Natural killer cell (primary cell): ENCODE data around the gene FAT2. TPM values are rescaled to one million over a fixed set of nuclear protein-coding genes. Genes with fewer than 3 reads are reported as not detected.

Experiments
- ATAC-seq, 3 donors: fragments of 150-1000 bp in 2 of 3; fragments of 200-7000 bp in 1 of 3; cut with Tn5 transposase; 1 replicate in 1 of 3; 2 replicates in 2 of 3; pipeline ENCODE4 v1.10.0; 2021; ENCODE audit warnings: mild to moderate bottlenecking in 2 of 3, moderate library complexity in 2 of 3
- DNase-seq, 2 donors: peaks; one replicate each; pipeline versions ENCODE4 v3.0.0 to v3.0.0-alpha.2; 2013 to 2021; ENCODE audit warnings: mixed read lengths in 1 of 2
- H3K27ac ChIP-seq: one replicate; pipeline ENCODE4 v1.5.1; 2013; ENCODE audit warnings: mild to moderate bottlenecking, low read length
- H3K27me3 ChIP-seq: one replicate; pipeline ENCODE4 v1.6.1; 2013; ENCODE audit warnings: low read length; ENCODE audit not compliant: control insufficient read depth, insufficient read depth
- H3K36me3 ChIP-seq: one replicate; pipeline ENCODE4 v1.6.1; 2013; ENCODE audit warnings: low read length; ENCODE audit not compliant: control insufficient read depth, insufficient read depth
- H3K4me1 ChIP-seq: one replicate; pipeline ENCODE4 v1.6.1; 2013; ENCODE audit warnings: low read length; ENCODE audit not compliant: control insufficient read depth, insufficient read depth
- H3K4me3 ChIP-seq: one replicate; pipeline ENCODE4 v1.5.1; 2013; ENCODE audit warnings: low read length
- H3K9me3 ChIP-seq: one replicate; pipeline ENCODE4 v1.6.1; 2013; ENCODE audit warnings: low read length; ENCODE audit not compliant: control insufficient read depth, insufficient read depth
- H3K27ac Mint-ChIP-seq, 2 donors: one replicate each; pipeline ENCODE4 v1.8.0; 2022; ENCODE audit warnings: mild to moderate bottlenecking in 2 of 2, mixed read lengths in 2 of 2, moderate library complexity in 1 of 2
- H3K27me3 Mint-ChIP-seq, 2 donors: one replicate each; pipeline ENCODE4 v1.8.0; 2022; ENCODE audit warnings: low read depth in 2 of 2, mixed read lengths in 2 of 2
- H3K36me3 Mint-ChIP-seq: one replicate; pipeline ENCODE4 v1.8.0; 2022; ENCODE audit warnings: mixed read lengths
- H3K4me1 Mint-ChIP-seq, 2 donors: one replicate each; pipeline ENCODE4 v1.8.0; 2022; ENCODE audit warnings: mixed read lengths in 2 of 2
- H3K4me3 Mint-ChIP-seq: one replicate; pipeline ENCODE4 v1.8.0; 2022; ENCODE audit warnings: mild to moderate bottlenecking, moderate library complexity, mixed read lengths
- H3K9me3 Mint-ChIP-seq, 2 donors: one replicate each; pipeline ENCODE4 v1.8.0; 2022; ENCODE audit warnings: mixed read lengths in 2 of 2
- WGBS: methylation state at CpG from one replicate; pipeline ENCODE4 v1.1.7; 2013; ENCODE audit warnings: missing lambda C conversion rate; ENCODE audit not compliant: insufficient coverage; 5-methylcytosine and 5-hydroxymethylcytosine counted together
- intact Hi-C: fragments of 100-400 bp; cut with micrococcal nuclease; formaldehyde crosslinking; loops from one replicate; pipeline ENCODE4 v1.14.2; 2022
- total RNA-seq, 4 donors: library from RNA; stranded (reverse); fragments of 120-200 nt in 1 of 4; gene quantifications; one replicate each; pipeline versions ENCODE4 v1.2.3 to v1.2.4, GENCODE V29; 2013 to 2022
- TF ChIP-seq, protein P1 (sequence below): fragments of 200-600 bp; IDR thresholded peaks from one replicate; pipeline ENCODE4 v1.8.0; 2022; ENCODE audit warnings: antibody characterized with exemption

Gene FAT2
- total RNA-seq, 3 donors from 2014 or later (not counting 1 experiment from before 2014, with no cell fraction given): not detected

GRCh38 chr5:151598549-151598948 lies 7.4 kb upstream of the FAT2 start:
- Histone ChIP-seq H3K36me3 (no peaks in the 10 kb centered on the region), H3K9me3 (no peaks in the 10 kb centered on the region), H3K27me3 (no peaks in the 10 kb centered on the region), H3K27ac (no peak overlapping the region), H3K4me3 (no peak overlapping the region), H3K4me1 (no peaks in the 10 kb centered on the region)
- Mint-ChIP-seq H3K4me3 (no peak overlapping the region), H3K9me3 (no peaks in the 10 kb centered on the region), H3K27ac (no peak overlapping the region), H3K4me1 (no peaks in the 10 kb centered on the region), H3K36me3 (no peaks in the 10 kb centered on the region), H3K27me3 (peaks cover 3 to 5% of the 10 kb centered on the region in 2 donors)
- WGBS: 95% methylated on average over 1 of the region's 1 CpG
- DNase-seq: no peak
- TF ChIP-seq, protein P1, sequence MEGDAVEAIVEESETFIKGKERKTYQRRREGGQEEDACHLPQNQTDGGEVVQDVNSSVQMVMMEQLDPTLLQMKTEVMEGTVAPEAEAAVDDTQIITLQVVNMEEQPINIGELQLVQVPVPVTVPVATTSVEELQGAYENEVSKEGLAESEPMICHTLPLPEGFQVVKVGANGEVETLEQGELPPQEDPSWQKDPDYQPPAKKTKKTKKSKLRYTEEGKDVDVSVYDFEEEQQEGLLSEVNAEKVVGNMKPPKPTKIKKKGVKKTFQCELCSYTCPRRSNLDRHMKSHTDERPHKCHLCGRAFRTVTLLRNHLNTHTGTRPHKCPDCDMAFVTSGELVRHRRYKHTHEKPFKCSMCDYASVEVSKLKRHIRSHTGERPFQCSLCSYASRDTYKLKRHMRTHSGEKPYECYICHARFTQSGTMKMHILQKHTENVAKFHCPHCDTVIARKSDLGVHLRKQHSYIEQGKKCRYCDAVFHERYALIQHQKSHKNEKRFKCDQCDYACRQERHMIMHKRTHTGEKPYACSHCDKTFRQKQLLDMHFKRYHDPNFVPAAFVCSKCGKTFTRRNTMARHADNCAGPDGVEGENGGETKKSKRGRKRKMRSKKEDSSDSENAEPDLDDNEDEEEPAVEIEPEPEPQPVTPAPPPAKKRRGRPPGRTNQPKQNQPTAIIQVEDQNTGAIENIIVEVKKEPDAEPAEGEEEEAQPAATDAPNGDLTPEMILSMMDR: no peak
- intact Hi-C loops: no loop called here
- no peak for ATAC-seq

DNA sequence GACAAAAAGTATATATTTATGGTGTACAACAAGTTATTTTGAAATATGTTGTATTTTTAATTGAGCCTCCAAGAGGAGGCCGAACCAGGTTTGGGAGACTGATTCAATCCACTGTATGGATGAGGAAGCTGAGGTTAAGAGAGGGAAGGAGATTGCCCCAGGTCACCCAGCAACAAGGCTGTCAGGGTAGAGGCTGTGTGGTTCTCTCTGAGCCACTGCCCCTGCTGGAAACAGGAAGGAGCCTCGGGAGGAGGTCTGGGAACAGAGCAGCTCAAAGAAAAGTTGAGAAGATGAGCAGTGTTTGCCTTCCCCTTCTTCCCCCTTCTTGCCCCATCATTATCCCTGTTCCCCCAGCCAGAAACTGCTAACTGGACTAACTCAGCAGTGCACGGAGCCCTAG lies 6.6 kb upstream of the FAT2 start:
- no peaks in the 10 kb centered on the region for H3K27me3 ChIP-seq
- TF ChIP-seq, protein P1: no peak

GRCh38 chr5:151596828-151597539 lies 5.9 kb upstream of the FAT2 start:
- Histone ChIP-seq H3K9me3 (no peaks in the 10 kb centered on the region), H3K27ac (no peak overlapping the region), H3K4me1 (no peaks in the 10 kb centered on the region), H3K27me3 (no peaks in the 10 kb centered on the region), H3K4me3 (no peak overlapping the region), H3K36me3 (no peaks in the 10 kb centered on the region)
- Mint-ChIP-seq H3K9me3 (no peaks in the 10 kb centered on the region), H3K36me3 (no peaks in the 10 kb centered on the region), H3K27me3 (peaks cover 3 to 5% of the 10 kb centered on the region in 2 donors), H3K4me3 (no peak overlapping the region), H3K4me1 (no peaks in the 10 kb centered on the region), H3K27ac (no peak overlapping the region)
- DNase-seq (no peak), ATAC-seq (no peak)
- TF ChIP-seq, protein P1: no peak
- 84% methylated on average over 2 of the region's 2 CpGs for WGBS
- intact Hi-C loops: no loop called here

More for the DNA sequence above, 6.6 kb upstream of the FAT2 start:
- no peaks in the 10 kb centered on the region for H3K9me3 Mint-ChIP-seq
- no peaks in the 10 kb centered on the region for H3K9me3 ChIP-seq
- DNase-seq (no peak), ATAC-seq (no peak)
- peaks cover 3 to 5% of the 10 kb centered on the region in 2 donors for H3K27me3 Mint-ChIP-seq
- H3K4me1 ChIP-seq: no peaks in the 10 kb centered on the region
- H3K27ac ChIP-seq: no peak overlapping the region
- H3K36me3 Mint-ChIP-seq: no peaks in the 10 kb centered on the region
- WGBS: 64% methylated on average over 3 of the region's 3 CpGs
- H3K4me1 Mint-ChIP-seq: no peaks in the 10 kb centered on the region
- no peak overlapping the region for H3K27ac Mint-ChIP-seq
- H3K4me3 Mint-ChIP-seq: no peak overlapping the region
- intact Hi-C loops: no loop called here
- H3K36me3 ChIP-seq: no peaks in the 10 kb centered on the region
- H3K4me3 ChIP-seq: no peak overlapping the region

GRCh38 chr5:151595411-151595826 lies 4.3 kb upstream of the FAT2 start:
- no peaks in the 10 kb centered on the region for H3K9me3 Mint-ChIP-seq
- H3K4me3 Mint-ChIP-seq: no peak overlapping the region
- Histone ChIP-seq H3K9me3 (no peaks in the 10 kb centered on the region), H3K27me3 (no peaks in the 10 kb centered on the region), H3K27ac (no peak overlapping the region), H3K36me3 (no peaks in the 10 kb centered on the region), H3K4me3 (no peak overlapping the region), H3K4me1 (no peaks in the 10 kb centered on the region)
- peaks cover 5 to 6% of the 10 kb centered on the region in 2 donors for H3K27me3 Mint-ChIP-seq
- intact Hi-C loops: no loop called here
- no peaks in the 10 kb centered on the region for H3K4me1 Mint-ChIP-seq
- no peak for ATAC-seq
- TF ChIP-seq, protein P1: no peak
- H3K36me3 Mint-ChIP-seq: no peaks in the 10 kb centered on the region
- no peak overlapping the region for H3K27ac Mint-ChIP-seq
- WGBS: 92% methylated on average over 11 of the region's 11 CpGs
- no peak for DNase-seq
